GM15510 (cell line): ENCODE results near the gene IPO7.

Experiments used
- POLR2A ChIP-seq: IDR thresholded peaks from 3 replicates; pipeline ENCODE4 v1.6.1; 2011; ENCODE audit warnings: borderline replicate concordance; ENCODE audit not compliant: insufficient read length; ENCODE audit errors: extremely low read depth

IPO7 gene

GRCh38 chr11:9386901-9387300, 2.4 kb downstream of the IPO7 start:
- TF ChIP-seq POLR2A = no peak

DNA sequence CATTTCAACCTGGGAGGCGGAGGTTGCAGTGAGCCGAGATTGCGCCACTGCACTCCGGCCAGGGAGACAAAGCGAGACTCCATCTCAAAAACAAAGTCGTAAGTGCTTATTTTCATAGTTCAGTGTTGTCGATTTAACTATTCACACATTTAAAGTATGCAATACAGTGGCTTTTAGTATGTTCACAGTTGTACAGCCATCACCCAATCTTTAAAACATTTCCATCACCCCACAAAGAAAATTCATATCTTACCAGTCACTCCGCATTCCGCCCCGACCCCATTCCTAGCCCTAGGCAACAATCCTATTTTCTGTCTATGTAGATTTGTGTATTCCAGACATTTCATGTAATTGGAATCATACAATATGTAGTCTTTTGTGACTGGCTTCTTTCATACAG, 11.9 kb downstream of the IPO7 start:
- no peak for TF ChIP-seq POLR2A

DNA sequence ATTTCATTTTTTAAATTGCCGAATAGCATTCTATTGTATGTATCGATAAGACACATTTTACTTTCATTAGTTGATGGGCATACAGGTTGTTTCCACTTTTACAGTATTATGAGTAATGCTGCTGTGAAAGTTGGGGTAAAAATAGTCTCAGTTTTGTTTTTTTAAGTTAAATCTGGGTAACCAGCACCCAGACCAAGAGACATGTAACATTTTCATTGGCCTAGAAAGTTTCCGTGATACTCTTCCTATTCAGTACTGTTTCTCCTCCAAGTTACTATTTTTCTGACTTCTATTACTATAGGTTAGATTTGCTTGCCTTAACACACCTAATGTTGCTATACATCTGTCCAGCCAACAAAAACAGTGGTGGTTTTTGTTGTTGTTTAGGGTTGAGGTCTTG, 12.3 kb downstream of the IPO7 start:
- TF ChIP-seq POLR2A = no peak

- no peak for TF ChIP-seq POLR2A
Observed at GRCh38 chr11:9397746-9398680, 13.6 kb downstream of the IPO7 start.

DNA sequence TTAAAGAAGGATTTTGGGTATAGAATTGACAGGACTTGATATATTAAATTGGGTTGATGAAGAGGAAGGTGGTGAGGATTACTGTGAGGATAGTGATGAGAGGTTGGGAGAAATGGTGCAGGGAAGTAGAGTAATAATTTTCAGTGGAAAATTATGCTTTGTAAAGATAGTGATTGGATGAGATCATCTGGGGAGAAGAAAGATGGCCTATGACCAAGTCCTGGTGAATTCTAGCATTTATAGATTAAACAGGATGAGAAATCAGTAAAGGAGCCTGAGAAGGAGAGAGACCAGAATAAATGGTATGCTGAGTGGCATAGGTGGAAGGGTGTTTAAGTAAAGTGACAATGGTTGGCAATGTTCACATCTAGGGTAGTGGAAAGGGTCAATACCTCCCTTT, 15.0 kb downstream of the IPO7 start:
- no peak for TF ChIP-seq POLR2A

DNA sequence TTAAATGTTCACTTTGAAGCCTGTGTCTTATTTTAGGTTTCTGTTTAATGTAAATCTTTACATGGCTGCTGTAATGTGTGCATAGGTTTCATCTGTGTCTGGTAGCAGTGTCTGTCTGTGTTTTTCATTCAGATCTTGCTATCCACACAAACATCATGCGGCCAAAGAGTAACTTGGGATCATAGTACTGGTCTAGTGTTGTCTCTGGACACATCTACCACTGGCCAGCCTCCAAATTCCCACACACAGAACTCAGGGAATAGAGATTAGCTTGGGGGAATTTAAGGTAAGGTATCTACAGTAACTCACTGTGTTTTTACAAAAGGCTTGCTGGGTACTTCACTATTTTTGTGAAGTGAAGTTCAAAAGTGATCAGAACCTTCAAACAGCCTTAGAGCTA, 44.3 kb downstream of the IPO7 start:
- TF ChIP-seq POLR2A = no peak

- no peak for TF ChIP-seq POLR2A
Observed at GRCh38 chr11:9438611-9439010, 54.2 kb downstream of the IPO7 start.

- TF ChIP-seq POLR2A = no peak
Observed at GRCh38 chr11:9446230-9446629, 61.8 kb downstream of the IPO7 start.

DNA sequence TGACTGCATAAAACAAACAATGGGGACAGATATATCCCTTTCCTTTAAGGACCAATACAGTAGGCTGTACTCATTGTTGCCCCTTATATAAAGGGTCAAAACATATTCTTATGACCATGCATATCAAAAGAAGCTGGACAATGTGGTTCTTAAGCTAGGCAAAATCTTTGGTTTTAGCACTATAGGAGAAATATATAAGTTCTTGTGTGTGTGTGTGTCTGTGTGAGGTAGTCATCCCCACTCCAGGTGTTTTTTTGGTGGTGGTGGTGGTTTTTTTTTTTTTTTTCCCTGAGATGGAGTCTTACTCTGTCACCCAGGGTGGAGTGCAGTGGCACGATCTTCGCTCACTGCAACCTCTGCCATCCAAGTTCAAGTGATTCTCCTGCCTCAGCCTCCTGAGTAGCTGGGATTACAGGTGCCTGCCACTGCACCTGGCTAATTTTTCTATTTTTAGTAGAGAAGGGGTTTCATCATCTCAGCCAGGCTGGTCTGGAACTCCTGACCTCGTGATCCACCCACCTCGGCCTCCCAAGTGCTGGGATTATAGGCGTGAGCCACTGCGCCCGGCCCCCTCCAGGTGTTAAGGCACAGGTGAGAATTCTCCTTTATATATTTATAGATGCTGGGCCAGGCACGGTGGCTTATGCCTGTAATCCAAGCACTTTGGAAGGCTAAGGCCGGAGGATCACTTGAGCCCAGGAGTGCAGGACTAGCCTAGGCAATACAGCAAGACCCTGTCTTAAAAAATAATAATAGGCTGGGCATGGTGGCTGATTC, 64.3 kb downstream of the IPO7 start:
- TF ChIP-seq POLR2A = no peak

- TF ChIP-seq POLR2A = no peak
Observed at GRCh38 chr11:9455722-9456121, 71.3 kb downstream of the IPO7 start.

DNA sequence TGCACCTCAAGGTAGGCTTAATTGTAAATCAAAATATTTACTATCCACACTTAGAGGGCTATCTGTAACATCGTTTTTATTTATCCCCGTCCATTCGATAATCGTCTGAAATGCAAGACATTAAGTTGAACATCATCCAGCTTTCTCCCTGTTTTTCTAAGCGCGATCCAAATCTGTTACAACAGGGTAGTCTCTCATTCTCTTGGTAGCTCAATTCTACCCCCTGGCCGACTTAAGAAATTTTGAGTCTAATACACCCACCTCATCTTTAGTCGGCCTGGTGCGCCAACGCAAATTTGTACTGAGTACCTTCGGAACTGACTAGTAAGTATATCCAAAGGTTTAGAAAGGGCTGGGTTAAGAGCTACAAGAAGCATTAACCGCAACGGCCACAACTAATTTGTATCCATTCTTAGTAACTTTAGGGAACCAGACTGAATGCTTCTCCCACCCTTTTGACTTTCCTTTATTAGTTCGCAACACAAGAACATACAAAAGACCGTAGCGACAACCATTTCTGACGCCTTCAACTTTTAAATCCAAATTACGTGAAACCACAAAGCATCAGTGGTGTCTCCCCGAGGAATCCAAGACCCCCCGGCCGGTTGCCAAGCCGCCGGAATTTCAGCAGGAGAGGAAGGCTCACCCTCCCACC, 75.3 kb downstream of the IPO7 start:
- no peak for TF ChIP-seq POLR2A

DNA sequence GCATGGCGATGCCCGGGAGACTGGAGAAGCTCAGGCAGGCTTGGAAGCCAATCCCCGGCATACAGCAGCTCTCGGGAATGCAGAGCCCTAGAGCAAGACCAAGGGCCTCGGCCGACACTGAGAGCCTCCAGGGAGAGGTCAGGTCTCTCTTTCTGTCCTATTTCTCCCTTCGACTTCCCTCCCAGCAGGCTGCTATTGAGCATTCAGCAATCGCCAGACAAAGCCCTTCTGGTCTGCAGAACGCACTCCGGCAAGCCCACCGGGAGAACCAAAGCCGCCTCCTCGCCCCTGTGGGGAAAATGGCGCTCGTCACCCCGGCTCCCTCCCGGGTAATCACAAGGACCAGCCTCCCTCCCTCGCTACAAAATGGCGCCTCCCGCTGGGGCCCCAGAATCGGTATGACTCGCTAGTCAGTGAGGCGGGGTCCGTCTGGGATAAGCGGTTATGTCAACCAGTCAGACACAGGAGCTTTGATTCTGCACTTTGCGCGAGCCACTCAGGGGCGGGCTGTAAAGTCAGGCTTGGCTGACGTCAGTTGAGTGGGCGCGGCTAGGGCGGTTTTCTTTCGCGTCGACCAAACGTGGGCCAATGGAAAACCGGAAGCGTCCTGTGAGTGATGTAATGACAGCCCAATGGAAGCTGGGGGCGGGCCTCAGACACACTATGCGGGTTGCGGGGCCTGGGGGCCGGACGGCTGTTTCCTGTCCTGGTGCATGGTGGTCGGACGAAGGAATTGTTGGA, 76.0 kb downstream of the IPO7 start, which contains the start of gene ZNF143:
TSS of gene ZNF143 (plus strand) at position 691 of the 741 bp plus-strand sequence. CDS start 10,297 bp downstream, outside the sequence.
- peak; percentile 77 for TF ChIP-seq POLR2A

GRCh38 chr11:9461063-9461759, 76.8 kb downstream of the IPO7 start:
- TF ChIP-seq POLR2A = peak; percentile 97

GRCh38 chr11:9461760-9462134, 77.3 kb downstream of the IPO7 start:
- TF ChIP-seq POLR2A = no peak
